K562 (cell line): ENCODE data around the gene CCL27. TPM values are rescaled to one million over a fixed set of nuclear protein-coding genes. Genes with fewer than 3 reads are reported as not detected.

Source experiments
- ATAC-seq: fragments of 200-7000 bp; cut with Tn5 transposase; 3 replicates; pipeline ENCODE4 v1.9.1; 2020; ENCODE audit warnings: moderate library complexity
- BruUV-seq: library from RNA; stranded (reverse); fragments of 400-500 nt; replicated peaks from 2 replicates; lab custom pipeline; 2021; lab: Mats Ljungman, UMichigan
- CTCF ChIA-PET: fragments of 300-600 bp; formaldehyde crosslinking; extraction: SDS; loops from one replicate; lab custom pipeline; 2021; ENCODE audit warnings: low intra/inter-chr PET ratio; lab: Yijun Ruan, JAX
- POLR2A ChIA-PET: fragments of 300-600, 350-650 bp; sonication (Branson Sonifier 250); formaldehyde crosslinking; extraction: SDS; loops from one replicate; lab custom pipeline; 2021; ENCODE audit warnings: antibody characterized with exemption, inconsistent platforms; lab: Yijun Ruan, JAX
- DNase-seq, 4 experiments: peaks; one replicate each; pipeline versions ENCODE4 v3.0.0 to v3.0.0-alpha.2; 2011 to 2018; ENCODE audit warnings: low spot score in 3 of 4, mixed read lengths in 3 of 4; ENCODE audit errors: extremely low read depth in 1 of 4
- FAIRE-seq: peaks from 2 replicates; lab custom pipeline; 2011; peaks lifted over from hg19 to GRCh38; lab: Jason Lieb, UNC
- H2AFZ ChIP-seq: 2 replicates; pipeline ENCODE4 v1.6.0; 2011; ENCODE audit warnings: low read depth, low read length, control low read depth, inconsistent platforms
- H3K27ac ChIP-seq: fragments of 200-600 bp; 3 replicates; pipeline ENCODE4 v1.8.0; 2011; ENCODE audit warnings: low read depth, mild to moderate bottlenecking, control low read depth, inconsistent platforms, low read length, moderate library complexity, mixed read lengths; ENCODE audit errors: extremely low read depth
- H3K27me3 ChIP-seq, 2 experiments: fragments of 300-600 bp in 1 of 2; 2 replicates in 1 of 2; 3 replicates in 1 of 2; pipeline versions ENCODE4 v1.6.0 to v1.8.0; 2011; ENCODE audit warnings: inconsistent platforms in 2 of 2, low read length in 2 of 2, mild to moderate bottlenecking in 1 of 2, mixed read lengths in 1 of 2, moderate library complexity in 1 of 2; ENCODE audit not compliant: control insufficient read depth in 2 of 2, insufficient read depth in 2 of 2
- H3K36me3 ChIP-seq: fragments of 300-600 bp; 3 replicates; pipeline ENCODE4 v1.8.0; 2011; ENCODE audit warnings: mild to moderate bottlenecking, low read length, inconsistent platforms; ENCODE audit not compliant: control insufficient read depth, insufficient read depth
- H3K4me1 ChIP-seq, 2 experiments: fragments of 200-600 bp in 1 of 2; replicated peaks in 1 of 2; 2 replicates in 1 of 2; 3 replicates in 1 of 2; pipeline versions ENCODE4 v1.5.1 to v1.8.0; 2011; ENCODE audit warnings: inconsistent platforms in 2 of 2, low read length in 2 of 2, mild to moderate bottlenecking in 1 of 2, mixed read lengths in 1 of 2, moderate library complexity in 1 of 2; ENCODE audit not compliant: control insufficient read depth in 2 of 2, insufficient read depth in 2 of 2
- H3K4me2 ChIP-seq: 2 replicates; pipeline ENCODE4 v1.6.1; 2011; ENCODE audit warnings: low read length, control low read depth, inconsistent platforms, mixed read lengths; ENCODE audit not compliant: insufficient read depth
- H3K4me3 ChIP-seq: fragments of 200-600 bp; sonication (generic), shearing (Covaris generic); 2 replicates; pipeline ENCODE4 v1.5.1; 2016; ENCODE audit warnings: control low read depth, inconsistent platforms
- H3K79me2 ChIP-seq: fragments of 200-600 bp; 3 replicates; pipeline ENCODE4 v1.8.0; 2011; ENCODE audit warnings: low read length, inconsistent platforms; ENCODE audit not compliant: control insufficient read depth, insufficient read depth
- H3K9ac ChIP-seq, 2 experiments: 2 replicates each; pipeline versions ENCODE4 v1.6.0 to v1.6.1; 2011; ENCODE audit warnings: low read depth in 2 of 2, low read length in 2 of 2, control low read depth in 1 of 2, inconsistent platforms in 1 of 2, mild to moderate bottlenecking in 1 of 2, mixed read lengths in 1 of 2; ENCODE audit not compliant: insufficient read depth in 1 of 2
- H3K9me1 ChIP-seq: one replicate; pipeline ENCODE4 v1.6.0; 2011; ENCODE audit warnings: inconsistent platforms, mild to moderate bottlenecking, low read length, moderate library complexity; ENCODE audit not compliant: control insufficient read depth, insufficient read depth
- H3K9me3 ChIP-seq: replicated peaks from 2 replicates; pipeline ENCODE4 v1.5.1; 2011; ENCODE audit warnings: low read depth, low read length, inconsistent platforms; ENCODE audit not compliant: control insufficient read depth, insufficient read depth
- H4K20me1 ChIP-seq: replicated peaks from 2 replicates; pipeline ENCODE4 v1.6.1; 2011; ENCODE audit warnings: low read length, inconsistent platforms, mixed read lengths; ENCODE audit not compliant: control insufficient read depth, insufficient read depth
- CSDE1 ChIP-seq, 2 experiments: fragments of 450-650 bp; IDR thresholded peaks; 2 replicates each; pipeline ENCODE4 v1.6.1; 2016; ENCODE audit warnings: mild to moderate bottlenecking in 1 of 2
- NFE2 ChIP-seq: IDR thresholded peaks from 2 replicates; pipeline ENCODE4 v1.6.1; 2014; ENCODE audit warnings: antibody characterized with exemption, low read depth
- PPARD ChIP-seq: fragments of 250-450 bp; sonication (Bioruptor Pico); IDR thresholded peaks from 2 replicates; pipeline ENCODE4 v1.8.0; 2022; ENCODE audit warnings: inconsistent platforms, mild to moderate bottlenecking, moderate library complexity
- RFX1 ChIP-seq: fragments of 450-650 bp; IDR thresholded peaks from 2 replicates; pipeline ENCODE4 v1.6.1; 2016; ENCODE audit warnings: mild to moderate bottlenecking, moderate library complexity
- ZKSCAN8 ChIP-seq: fragments of 200-800 bp; sonication (Bioruptor generic); IDR thresholded peaks from 2 replicates; pipeline ENCODE4 v1.6.1; 2016; ENCODE audit warnings: missing genetic modification characterization, missing compliant biosample characterization
- ZNF12 ChIP-seq: sonication (generic); formaldehyde crosslinking; IDR thresholded peaks from 2 replicates; pipeline ENCODE4 v1.4.0; 2020; ENCODE audit warnings: mild to moderate bottlenecking, missing genetic modification reagents
- WGBS: fragments of 100-300 bp; shearing (Covaris generic); methylation state at CpG from one replicate; pipeline ENCODE4 v1.1.6; 2016; ENCODE audit warnings: low coverage, mixed read lengths; ENCODE audit not compliant: insufficient coverage; ENCODE audit errors: missing lambda C conversion rate; 5-methylcytosine and 5-hydroxymethylcytosine counted together
- in situ Hi-C: fragments of 300-500 bp; cut with MboI; formaldehyde crosslinking; loops from 4 replicates; pipeline ENCODE4 v1.15.0; 2018; ENCODE audit warnings: inconsistent platforms, mixed read lengths
- intact Hi-C: fragments of 100-400 bp; cut with micrococcal nuclease; formaldehyde crosslinking; loops from 2 replicates; pipeline ENCODE4 v1.14.2; 2022
- polyA plus RNA-seq, 8 experiments: library from polyadenylated mRNA; depleted of rRNA in 4 of 8; stranded (reverse) in 5 of 8; unstranded in 3 of 8; fragments of >200 nt; fragmentation: Nextera tagmentation in 2 of 8; fragmentation: Illumina TruSeq in 1 of 8; extraction: Ambion mirVana in 2 of 8; extraction: Trizol in 1 of 8; gene quantifications; 2 replicates each; pipeline versions ENCODE4 v1.2.1 to v1.2.3, GENCODE V29; 2011 to 2014; ENCODE audit warnings: inconsistent platforms in 1 of 8, missing spikeins in 1 of 8
- total RNA-seq, 7 experiments: library from RNA; depleted of rRNA in 6 of 7; stranded (reverse); fragments of >200 nt in 6 of 7; fragmentation: Illumina TruSeq in 2 of 7; extraction: Trizol in 2 of 7; gene quantifications; 2 replicates each; pipeline versions ENCODE4 v1.2.1 to v1.2.3, GENCODE V29; 2011 to 2021; ENCODE audit warnings: low replicate concordance in 1 of 7
- TF ChIP-seq, protein P1 (sequence below), 2 experiments: fragments of 450-650 bp in 1 of 2; sonication (generic) in 1 of 2; formaldehyde crosslinking in 1 of 2; IDR thresholded peaks; 2 replicates each; pipeline versions ENCODE4 v1.7.1 to v1.9.0; 2016 to 2022; ENCODE audit warnings: inconsistent platforms in 1 of 2, mild to moderate bottlenecking in 1 of 2, missing genetic modification reagents in 1 of 2
- TF ChIP-seq, protein P2 (sequence below): fragments of 450-650 bp; IDR thresholded peaks from 2 replicates; pipeline ENCODE4 v1.6.1; 2016; ENCODE audit warnings: antibody characterized with exemption
- TF ChIP-seq, protein P3 (sequence below): sonication (generic); formaldehyde crosslinking; IDR thresholded peaks from 2 replicates; pipeline ENCODE4 v1.8.1; 2022; ENCODE audit warnings: missing genetic modification reagents

Gene CCL27
- total and polyA plus RNA-seq, 9 of the 15 experiments (the other 6 are each of a cell fraction or from before 2014, with no cell fraction given): 0.10 to 0.53 (median 0.27) TPM; not detected in 5

DNA sequence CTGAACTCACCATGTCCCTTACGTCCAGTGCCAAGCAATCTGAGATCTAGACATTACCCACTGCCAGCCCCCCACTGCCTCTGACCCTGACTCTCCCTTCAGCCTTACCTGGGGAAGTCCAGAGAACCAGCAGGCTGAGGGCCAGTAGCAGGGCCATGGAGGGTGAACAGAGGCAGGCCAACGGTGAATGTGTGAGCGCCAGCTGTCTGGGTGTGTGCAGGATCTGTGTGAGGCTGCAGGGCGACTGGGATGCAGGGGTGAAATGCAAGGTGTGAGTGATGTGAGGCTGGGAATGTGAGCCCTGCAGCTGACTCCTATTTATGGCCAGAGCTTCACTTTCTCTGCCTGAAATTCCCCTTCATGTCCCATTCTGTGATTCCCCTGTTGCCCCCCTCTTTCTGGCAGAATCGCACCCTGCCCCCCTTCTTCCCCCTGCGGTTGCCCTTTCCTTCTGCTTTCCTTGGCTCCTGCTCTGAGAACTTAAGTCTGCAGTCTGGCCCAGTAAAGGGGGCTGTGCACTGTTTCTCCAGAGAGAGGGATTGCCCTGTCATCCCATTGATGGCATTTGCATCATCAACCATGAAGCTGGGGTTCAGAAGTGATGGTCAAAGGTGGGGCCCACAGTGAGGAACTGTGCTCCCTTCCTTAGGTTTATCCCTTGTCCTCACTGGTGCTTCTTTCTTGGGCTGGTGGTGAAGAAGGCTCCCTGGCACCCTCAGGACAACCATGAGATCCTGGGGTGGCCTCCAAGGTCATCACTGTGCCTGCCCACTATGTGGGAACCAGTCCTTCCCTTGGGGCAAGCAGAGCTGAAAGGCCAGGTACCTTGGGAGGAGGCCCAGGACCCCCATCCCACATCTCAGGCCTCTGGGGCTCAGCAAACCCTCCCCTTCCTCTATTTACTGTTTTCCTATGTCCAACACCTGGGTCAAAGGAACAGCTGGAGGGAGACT is 28.8 kb upstream of the CCL27 start, which contains the start of gene CCL19:
TSS of gene CCL19 (minus strand) at position 294 of the 953 bp plus-strand sequence. CDS start at position 157, 137 bp downstream.
- in situ Hi-C loops (no loop called here), intact Hi-C loops (no loop called here)
- Histone ChIP-seq H3K4me3 (no peak within 1 kb of the TSS), H3K27ac (no peak within 1 kb of the TSS), H3K4me1 (no peaks in the 10 kb centered on the region), H2AFZ (no peak within 1 kb of the TSS), H4K20me1 (peaks cover 3% of the 10 kb centered on the region; the same call in 1 of the 2 replicates), H3K9me1 (no peaks in the 10 kb centered on the region), H3K9ac (no peak within 1 kb of the TSS), H3K79me2 (no peaks in the 10 kb centered on the region), H3K4me2 (no peak within 1 kb of the TSS), H3K27me3 (no peaks in the 10 kb centered on the region), H3K9me3 (no peaks in the 10 kb centered on the region), H3K36me3 (no peaks in the 10 kb centered on the region)
- no peak for ATAC-seq
- DNase-seq: no peak
- BruUV-seq: no TSS peak
- FAIRE-seq: no peak
- ChIA-PET POLR2A (no interaction called here), CTCF (no interaction called here)
- WGBS: 0% methylated on average over 4 of the region's 6 CpGs
- TF ChIP-seq NFE2 (no peak), CSDE1 (IDR thresholded peaks at IDR 0.05) (no peak), RFX1 (no peak), PPARD (no peak), ZKSCAN8 (CRISPR knock-in tag) (no peak), ZNF12 (CRISPR knock-in tag) (no peak)
- TF ChIP-seq, protein P1, sequence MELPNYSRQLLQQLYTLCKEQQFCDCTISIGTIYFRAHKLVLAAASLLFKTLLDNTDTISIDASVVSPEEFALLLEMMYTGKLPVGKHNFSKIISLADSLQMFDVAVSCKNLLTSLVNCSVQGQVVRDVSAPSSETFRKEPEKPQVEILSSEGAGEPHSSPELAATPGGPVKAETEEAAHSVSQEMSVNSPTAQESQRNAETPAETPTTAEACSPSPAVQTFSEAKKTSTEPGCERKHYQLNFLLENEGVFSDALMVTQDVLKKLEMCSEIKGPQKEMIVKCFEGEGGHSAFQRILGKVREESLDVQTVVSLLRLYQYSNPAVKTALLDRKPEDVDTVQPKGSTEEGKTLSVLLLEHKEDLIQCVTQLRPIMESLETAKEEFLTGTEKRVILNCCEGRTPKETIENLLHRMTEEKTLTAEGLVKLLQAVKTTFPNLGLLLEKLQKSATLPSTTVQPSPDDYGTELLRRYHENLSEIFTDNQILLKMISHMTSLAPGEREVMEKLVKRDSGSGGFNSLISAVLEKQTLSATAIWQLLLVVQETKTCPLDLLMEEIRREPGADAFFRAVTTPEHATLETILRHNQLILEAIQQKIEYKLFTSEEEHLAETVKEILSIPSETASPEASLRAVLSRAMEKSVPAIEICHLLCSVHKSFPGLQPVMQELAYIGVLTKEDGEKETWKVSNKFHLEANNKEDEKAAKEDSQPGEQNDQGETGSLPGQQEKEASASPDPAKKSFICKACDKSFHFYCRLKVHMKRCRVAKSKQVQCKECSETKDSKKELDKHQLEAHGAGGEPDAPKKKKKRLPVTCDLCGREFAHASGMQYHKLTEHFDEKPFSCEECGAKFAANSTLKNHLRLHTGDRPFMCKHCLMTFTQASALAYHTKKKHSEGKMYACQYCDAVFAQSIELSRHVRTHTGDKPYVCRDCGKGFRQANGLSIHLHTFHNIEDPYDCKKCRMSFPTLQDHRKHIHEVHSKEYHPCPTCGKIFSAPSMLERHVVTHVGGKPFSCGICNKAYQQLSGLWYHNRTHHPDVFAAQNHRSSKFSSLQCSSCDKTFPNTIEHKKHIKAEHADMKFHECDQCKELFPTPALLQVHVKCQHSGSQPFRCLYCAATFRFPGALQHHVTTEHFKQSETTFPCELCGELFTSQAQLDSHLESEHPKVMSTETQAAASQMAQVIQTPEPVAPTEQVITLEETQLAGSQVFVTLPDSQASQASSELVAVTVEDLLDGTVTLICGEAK (IDR thresholded peaks at IDR 0.05): no peak
- TF ChIP-seq, protein P1 (CRISPR knock-in tag; IDR thresholded peaks at IDR 0.05): no peak
- TF ChIP-seq, protein P2, sequence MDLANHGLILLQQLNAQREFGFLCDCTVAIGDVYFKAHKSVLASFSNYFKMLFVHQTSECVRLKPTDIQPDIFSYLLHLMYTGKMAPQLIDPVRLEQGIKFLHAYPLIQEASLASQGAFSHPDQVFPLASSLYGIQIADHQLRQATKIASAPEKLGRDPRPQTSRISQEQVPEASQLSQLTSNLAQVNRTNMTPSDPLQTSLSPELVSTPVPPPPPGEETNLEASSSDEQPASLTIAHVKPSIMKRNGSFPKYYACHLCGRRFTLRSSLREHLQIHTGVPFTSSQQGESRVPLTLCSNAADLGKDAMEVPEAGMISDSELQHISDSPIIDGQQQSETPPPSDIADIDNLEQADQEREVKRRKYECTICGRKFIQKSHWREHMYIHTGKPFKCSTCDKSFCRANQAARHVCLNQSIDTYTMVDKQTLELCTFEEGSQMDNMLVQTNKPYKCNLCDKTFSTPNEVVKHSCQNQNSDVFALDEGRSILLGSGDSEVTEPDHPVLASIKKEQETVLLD: no peak
- TF ChIP-seq, protein P3, sequence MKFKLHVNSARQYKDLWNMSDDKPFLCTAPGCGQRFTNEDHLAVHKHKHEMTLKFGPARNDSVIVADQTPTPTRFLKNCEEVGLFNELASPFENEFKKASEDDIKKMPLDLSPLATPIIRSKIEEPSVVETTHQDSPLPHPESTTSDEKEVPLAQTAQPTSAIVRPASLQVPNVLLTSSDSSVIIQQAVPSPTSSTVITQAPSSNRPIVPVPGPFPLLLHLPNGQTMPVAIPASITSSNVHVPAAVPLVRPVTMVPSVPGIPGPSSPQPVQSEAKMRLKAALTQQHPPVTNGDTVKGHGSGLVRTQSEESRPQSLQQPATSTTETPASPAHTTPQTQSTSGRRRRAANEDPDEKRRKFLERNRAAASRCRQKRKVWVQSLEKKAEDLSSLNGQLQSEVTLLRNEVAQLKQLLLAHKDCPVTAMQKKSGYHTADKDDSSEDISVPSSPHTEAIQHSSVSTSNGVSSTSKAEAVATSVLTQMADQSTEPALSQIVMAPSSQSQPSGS (CRISPR knock-in tag): no peak
